GM18909 (cell line): Measurements from ENCODE around the gene AFAP1L1.

Experiments
- ATAC-seq: cut with Tn5 transposase; IDR thresholded peaks from one replicate; pipeline ENCODE4 v1.9.1; 2021; ENCODE audit warnings: mild to moderate bottlenecking; ENCODE audit not compliant: unreplicated experiment, poor library complexity

The AFAP1L1 gene

DNA sequence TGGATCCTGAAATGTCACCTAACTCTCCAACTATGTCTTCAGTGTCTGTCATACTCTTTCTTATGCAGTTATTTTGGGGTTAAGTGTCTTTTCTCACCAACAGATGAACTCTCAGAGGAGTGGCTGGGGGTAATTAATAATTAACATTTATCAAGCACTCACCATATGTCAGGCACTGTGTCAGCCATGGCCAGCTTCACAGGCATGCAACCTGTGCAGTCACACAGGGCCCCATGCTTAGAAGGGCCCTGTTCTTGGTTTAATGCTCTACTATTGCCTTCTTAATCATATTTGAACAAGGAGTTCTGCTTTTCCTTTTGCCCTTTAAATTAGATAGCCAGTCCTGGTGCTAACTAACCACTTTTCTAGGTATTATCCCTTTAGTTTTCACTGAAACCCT, 70.2 kb downstream of the AFAP1L1 start:
- peak; percentile 43 for ATAC-seq

DNA sequence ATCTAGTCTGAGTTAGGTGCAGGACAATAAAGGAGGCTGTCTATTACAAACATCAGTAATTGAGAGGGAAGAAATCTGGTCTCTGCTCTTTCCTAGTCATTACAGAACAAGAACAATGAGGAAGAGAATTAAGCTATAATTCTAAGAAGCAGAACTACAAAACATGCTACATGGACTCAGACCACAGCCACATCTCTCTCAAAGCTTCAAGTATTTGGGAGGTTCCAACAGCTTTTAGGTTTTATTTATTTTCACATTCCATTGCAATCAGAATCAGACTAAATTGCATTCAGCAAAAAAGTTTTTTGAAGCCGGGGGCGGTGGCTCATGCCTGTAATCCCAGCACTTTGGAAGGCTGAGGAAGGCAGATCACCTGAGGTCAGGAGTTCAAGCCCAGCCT, 72.5 kb downstream of the AFAP1L1 start:
- ATAC-seq = no peak

DNA sequence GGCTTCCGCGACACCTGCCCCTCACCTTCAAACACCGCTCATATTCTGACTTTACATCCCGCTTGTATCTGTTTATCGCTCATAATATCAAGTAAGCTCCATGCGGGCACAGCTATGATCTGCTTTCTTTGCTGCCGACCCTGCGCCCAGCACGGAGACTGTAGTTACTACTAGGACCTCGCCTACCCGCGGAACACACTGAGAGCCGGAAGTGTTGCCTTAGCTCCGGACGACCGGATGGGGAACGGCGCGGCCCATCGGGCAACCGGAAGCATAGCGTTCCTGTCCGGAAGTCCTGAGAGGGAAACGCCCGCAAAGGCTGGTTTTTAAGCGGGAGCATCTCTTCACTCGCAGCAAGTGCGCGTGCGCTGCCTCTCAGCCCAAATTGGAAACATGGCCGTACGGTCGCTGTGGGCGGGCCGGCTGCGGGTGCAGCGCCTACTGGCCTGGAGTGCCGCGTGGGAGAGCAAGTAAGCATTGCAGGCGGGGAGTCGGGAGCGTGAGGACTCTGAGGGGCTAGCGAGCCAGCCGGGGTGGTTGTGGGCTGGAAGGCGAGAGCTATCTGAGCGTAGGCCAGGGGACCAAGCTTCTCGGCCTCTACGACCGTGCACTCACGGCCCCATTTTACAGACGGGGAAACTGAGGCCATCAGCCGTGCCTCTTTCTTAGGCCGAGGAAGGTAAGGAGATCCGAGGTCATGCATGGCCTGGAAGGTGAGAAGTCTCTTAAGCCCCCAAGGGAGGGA, 73.7 kb downstream of the AFAP1L1 start, which contains the start of gene GRPEL2:
Gene GRPEL2, plus strand, starts transcription at position 353 of the 745 bp plus-strand sequence. Its CDS starts 41 bp downstream, at position 394.
- peak; percentile 96 for ATAC-seq

DNA sequence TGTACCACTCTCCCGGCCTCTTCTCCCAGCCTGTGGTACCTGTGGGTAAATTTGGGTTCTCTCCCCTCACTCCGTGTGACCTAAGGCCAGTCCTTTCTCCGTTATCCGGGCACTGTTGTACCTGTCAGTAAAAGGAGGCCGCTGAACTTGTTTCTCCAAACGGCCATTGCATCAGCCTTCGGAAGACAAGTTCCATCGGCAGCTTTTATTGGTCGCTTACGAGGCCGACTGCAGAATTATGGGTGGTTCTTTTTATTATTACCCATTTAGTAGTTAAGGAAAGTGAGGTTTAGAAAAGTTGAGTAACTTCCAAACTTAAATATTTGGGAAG, 74.2 kb downstream of the AFAP1L1 start:
- peak; percentile 1 for ATAC-seq

DNA sequence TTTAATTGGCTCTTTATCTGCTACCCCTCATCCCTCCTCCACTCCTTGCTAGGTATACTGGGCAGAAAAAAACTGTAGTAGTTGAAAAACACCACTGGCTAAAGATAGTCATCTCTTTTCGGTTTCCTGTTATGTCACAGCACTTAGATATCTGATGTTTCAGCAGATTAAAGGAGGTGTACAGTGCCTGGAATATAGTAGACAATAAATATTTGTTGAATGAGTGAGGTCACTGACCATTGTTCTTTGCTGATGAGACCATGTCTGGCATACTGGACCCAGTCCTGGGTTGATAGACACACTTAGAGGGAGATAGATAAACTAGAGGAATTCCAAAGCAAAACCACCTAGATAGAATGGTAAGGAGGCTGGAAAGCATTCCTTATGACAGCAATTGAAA, 76.9 kb downstream of the AFAP1L1 start:
- no peak for ATAC-seq

DNA sequence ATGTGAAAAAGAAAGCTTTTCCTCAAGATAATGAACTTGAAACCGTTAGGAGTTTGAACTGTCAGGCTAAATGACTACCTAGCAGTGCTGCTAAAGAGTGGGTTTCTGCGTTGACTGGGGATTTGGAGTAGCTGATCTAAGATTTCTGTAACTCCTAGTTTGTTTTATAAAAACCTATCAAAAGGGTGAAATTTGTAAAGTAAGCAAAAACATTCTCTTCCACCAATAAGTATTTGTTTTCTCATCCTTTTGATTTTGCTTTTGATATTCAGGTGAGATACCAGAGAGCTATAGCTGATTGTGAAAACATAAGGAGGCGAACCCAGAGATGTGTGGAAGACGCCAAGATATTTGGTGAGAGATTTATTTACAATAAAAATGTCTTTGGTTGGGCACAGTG, 77.7 kb downstream of the AFAP1L1 start:
- ATAC-seq = no peak

DNA sequence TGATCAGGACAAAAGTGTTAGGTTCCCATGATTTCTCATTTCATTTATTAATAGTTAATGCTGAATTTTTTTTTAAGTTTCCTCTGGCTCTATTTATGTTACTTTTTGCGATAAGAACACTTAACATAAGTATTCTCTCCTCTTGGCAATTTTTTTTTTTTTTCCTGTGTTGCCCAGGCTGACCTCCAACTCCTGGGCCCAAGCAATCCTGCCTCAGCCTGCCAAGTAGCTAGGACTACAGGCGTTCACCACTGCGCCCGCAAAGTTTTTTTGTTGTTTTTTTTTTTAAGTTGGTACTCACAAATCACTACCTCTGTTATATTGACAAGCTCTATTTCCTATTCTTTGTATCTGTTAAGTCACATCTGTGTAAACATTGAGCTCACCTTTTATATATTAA, 80.5 kb downstream of the AFAP1L1 start:
- no peak for ATAC-seq

DNA sequence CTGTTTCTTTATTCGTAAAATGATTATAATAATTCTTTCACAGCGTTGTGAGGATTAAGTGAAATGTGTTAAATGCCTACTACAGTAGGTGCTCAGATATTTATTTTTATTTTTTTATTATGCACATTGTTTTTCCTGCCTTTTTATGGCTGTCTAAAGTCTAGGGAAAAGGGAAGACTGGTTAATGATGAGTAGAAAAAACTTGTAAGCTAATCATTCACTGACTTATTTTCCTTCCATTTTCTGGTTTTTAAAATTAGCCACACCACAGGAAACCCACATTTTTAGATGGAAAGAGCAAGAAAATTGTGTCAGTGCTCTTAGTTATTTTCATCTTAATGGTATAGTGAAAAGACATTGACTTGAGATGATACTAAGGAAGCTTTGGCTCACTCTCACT, 82.3 kb downstream of the AFAP1L1 start:
- no peak for ATAC-seq

DNA sequence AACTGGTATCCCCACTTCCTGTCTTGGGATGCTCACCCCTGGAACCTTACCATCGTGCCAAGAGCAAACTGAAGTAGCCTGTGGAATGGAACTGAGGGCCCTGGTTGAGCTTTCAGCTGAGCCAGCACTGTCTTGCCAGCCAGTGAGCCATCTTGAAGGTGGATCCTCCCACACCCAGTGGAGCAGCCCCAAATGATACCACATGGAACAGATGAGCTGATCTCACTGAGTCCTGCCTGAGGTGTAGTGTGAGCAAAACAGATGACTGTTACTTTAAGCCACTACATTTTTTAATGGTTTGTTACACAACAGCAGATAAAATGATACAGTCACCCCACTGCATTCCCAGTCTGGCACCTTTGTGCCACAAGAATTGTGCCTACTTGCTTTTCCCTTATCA, 84.0 kb downstream of the AFAP1L1 start:
- no peak for ATAC-seq

DNA sequence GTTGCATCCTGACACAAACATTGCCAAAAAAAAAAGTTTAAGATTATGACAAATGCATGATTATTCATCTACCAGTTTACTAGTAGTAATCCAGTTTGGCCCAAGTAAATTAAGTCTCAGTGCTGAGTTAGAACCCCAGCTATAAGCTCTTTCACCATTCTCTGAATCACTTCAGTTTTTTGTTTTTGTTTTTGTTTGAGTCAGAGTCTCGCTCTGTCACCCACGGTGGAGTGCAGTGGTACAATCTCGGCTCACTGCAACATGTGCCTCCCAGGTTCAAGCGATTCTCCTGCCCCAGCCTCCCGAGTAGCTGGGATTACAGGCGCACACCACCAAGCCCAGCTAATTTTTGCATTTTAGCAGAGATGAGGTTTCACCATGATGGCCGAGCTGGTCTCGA, 84.7 kb downstream of the AFAP1L1 start:
- no peak for ATAC-seq

DNA sequence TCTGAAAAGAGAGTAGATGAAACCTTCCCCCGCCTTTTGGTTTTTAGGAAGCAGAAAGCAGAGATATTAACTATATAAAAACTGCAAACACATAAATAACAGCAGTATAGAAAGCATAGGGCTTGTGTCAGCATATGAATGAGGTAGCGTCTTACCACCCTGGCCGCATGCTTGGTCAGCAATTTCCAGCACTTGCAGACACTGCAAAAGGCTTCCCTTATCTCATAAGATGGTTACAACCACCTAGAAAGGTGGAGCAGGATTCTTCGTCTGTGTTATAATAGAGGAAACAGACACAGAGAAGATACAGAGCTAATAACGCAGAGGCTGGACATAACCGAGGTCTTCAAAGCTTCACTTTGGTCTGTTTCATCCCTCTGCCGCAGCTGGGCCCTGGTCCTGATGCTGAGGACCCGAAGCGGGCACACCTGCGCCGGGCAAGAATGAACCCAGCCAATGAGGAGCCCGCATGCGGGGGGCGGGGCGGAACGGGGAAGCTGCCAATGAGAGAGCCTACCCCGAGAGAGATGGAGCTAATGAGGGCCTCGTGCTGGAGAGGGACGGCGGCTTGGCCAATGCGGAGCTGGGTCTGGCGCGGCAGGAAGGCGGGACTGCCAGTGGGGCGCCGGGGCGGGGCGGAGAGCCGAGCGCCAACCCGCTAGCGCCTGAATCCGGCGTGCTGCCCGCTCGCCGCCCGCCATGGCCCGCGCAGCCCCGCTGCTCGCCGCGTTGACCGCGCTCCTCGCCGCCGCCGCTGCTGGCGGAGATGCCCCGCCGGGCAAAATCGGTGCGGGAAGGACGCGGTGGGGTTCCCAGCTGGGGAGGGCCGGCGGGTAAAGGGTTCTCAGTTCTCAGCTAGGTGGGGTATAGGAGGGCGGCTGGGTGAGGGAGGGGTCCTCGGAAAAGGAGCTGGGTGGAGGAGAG, 86.0 kb downstream of the AFAP1L1 start, which contains the start of gene PCYOX1L:
Gene PCYOX1L, plus strand, starts transcription at position 677 of the 924 bp plus-strand sequence. Its CDS starts 23 bp downstream, at position 700.
- ATAC-seq = peak; percentile 100

DNA sequence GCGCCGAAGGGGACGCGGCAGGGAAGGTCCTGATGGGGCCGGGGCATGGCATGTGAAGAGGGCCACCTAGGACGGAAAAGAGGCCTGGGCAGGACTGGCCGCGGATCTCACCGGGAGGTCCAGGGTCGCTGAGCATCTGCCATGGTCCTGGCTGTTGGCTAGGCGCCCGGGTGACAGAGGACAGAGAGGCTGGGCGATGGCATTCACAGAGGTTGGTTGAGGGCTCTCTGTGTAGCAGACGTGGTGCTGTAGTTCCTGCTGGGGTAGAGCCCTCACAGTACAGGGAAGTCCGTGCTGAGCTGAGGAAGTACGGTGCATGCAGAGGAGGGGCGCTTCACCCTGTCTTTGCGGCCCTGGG, 86.6 kb downstream of the AFAP1L1 start:
- peak; percentile 12 for ATAC-seq

DNA sequence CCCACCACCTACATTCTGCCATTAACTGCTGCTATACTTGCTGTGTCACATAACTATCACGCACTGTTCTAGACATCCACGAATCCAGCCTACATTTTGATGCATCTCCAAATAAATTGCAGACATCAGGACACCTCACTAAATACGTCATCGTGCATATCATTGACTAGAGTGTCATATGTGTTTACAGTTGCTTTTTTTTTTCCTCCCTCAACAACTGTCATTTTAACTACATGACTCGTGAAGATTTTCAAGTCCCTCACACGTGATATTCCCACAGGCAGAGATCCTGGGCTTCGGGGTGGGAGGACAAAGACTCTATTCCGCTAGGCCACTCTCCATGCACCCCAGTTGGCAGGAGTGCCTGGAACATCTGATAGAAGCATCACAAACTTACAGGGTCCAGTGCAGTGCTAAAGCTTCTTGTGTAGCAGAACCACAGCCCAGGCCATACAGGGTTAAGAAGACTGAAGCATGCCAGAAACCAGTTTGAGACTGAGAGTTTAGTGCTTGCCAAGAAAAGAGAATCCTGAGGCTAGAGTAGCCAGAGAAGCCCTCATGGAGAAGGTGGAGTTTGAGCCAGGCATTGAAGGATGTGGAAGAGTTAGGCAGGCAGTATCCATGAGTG, 87.3 kb downstream of the AFAP1L1 start:
- ATAC-seq = no peak

DNA sequence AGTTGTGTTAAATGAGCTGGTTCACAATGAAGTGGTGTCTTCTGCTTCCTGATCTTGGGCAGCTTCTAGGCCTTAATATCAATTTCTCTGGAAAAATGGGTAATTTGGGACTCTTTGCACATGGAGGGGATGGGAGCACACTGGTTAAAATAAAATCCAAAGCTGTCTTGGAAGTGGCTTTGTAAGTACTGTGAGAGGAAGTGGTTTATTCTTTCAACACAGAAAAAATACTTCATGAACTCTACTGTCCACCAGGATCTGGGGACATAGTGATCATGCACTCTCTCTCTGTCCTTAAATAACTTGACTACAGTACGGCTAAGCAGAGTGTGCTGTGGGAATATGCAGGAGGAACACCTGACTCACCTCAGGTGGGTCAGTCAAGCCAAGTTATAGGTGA, 88.6 kb downstream of the AFAP1L1 start:
- no peak for ATAC-seq

DNA sequence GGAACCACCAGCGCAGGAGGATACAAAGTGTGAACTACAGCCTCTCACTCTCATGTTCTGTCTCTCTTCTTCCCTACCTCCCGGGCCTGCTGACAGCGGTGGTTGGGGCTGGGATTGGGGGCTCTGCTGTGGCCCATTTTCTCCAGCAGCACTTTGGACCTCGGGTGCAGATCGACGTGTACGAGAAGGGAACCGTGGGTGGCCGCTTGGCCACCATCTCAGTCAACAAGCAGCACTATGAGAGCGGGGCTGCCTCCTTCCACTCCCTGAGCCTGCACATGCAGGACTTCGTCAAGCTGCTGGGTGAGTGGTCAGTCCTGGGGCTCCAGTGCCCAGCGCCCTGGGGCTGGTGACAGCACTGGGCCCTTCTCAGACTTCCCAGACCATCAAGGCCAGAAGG, 90.9 kb downstream of the AFAP1L1 start:
- no peak for ATAC-seq

DNA sequence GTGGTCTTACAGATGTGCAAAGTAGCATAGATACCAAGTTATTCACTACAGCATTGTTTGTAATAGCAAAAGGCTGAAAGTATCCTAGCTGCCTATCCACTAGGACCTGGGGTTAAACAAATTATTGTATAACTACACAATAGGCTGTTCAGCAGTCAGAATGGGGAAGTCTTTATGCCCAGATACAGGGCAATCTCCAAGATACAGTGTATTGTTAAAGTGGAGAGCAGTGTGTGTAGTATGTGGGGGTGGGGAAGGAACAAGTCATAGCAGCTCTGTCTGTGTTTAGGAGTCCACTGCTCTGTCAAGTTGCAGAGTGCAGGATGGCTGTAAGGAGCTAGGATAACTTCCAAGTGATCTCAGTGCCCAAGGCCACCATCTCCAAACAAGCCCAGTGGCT, 91.7 kb downstream of the AFAP1L1 start:
- no peak for ATAC-seq

DNA sequence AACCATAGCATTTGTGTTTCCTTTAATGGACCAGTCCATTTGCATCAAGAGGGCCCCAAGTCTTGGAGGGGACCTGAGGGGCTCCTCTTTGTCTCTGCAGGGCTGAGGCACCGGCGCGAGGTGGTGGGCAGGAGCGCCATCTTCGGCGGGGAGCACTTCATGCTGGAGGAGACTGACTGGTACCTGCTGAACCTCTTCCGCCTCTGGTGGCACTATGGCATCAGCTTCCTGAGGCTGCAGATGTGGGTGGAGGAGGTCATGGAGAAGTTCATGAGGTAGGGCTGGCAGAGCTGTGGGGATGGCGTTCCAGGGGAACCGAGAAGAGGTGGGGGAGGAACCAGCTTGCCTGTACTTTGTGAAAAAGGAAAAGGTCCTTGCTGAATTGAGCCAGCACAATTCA, 92.3 kb downstream of the AFAP1L1 start:
- no peak for ATAC-seq

DNA sequence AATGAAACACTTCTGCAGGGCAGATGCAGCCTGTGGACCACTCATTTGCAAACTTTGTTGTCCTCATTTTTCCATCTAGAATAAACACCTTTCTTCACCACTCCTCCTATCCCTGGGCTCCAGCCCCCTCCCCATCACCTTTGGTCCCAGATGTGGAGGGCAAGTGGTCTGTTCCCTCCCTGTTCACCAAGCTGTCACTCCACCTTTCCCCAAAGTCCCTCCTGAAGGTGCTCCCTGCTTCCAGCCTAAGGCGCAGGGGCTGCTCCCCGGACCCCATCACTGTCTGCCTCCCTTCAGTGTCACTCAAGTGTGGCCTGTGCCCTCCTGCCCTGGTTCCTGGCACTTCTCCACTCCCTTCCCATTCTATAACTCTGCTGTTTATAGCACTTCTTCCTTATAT, 93.1 kb downstream of the AFAP1L1 start:
- no peak for ATAC-seq

DNA sequence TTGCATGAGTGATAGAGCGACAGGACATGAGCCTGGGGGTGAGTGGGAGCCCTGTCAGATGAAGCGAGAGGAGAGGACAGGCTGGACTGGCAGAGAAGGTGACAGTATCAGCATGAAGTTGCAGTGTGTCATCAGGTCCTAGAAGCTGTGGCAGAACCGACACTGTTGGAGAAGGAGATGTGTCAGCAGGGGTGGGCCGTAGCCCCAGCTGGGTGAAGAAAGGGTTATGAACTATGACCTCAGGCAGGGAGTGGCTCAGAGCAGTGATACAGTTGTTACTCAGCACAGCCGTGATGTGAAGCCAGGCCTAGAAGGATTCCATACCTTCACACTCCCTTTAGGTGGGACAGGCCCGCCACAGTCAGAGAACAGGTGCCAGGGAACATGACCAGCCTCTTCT, 93.8 kb downstream of the AFAP1L1 start:
- no peak for ATAC-seq

DNA sequence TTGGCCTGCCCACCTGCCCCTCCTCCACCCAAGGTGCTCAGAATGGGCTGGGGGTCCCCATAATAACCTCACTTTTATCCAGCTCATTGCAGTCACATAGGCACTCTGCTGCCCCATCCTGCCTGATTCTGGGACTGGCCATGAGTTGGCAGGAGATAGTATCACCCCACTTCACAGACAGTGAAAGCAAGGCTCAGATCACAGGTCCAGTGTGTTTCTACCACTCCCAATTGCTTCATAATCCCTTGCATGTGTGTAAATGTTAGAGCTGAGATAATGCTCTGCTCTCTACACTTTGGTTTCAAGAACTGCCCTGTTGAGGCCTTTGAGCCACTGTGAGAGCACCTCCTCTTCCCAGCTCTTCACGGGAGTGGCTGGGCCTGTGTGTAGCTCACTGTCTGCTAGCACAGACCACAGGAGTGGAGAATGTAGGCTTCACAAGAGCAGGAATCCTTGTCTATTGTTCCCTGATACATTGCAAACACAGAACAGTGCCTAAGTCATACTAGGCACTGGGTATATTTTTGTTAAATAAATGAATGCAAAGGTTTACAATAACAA, 94.6 kb downstream of the AFAP1L1 start:
- no peak for ATAC-seq
